CD4-positive, CD25-positive, alpha-beta regulatory T cell (primary cell): ENCODE results near the gene RPL10A. TPM values are rescaled to one million over a fixed set of nuclear protein-coding genes. Genes with fewer than 3 reads are reported as not detected.

Experiments used
- ATAC-seq, 2 donors: fragments of 150-1000 bp; cut with Tn5 transposase; one replicate each; pipeline ENCODE4 v1.10.0; 2021; ENCODE audit warnings: low read depth in 2 of 2, moderate number of reproducible peaks in 2 of 2, moderate library complexity in 1 of 2
- DNase-seq, 3 donors: peaks; one replicate each; pipeline versions ENCODE4 v3.0.0 to v3.0.0-alpha.2; 2012 to 2022; ENCODE audit warnings: mixed read lengths in 1 of 3
- H3K27ac ChIP-seq: one replicate; pipeline ENCODE4 v1.7.0; 2013; ENCODE audit warnings: mild to moderate bottlenecking, low read length; ENCODE audit not compliant: insufficient read depth, poor library complexity, severe bottlenecking
- H3K27me3 ChIP-seq: one replicate; pipeline ENCODE4 v1.7.0; 2013; ENCODE audit warnings: low read length; ENCODE audit not compliant: control insufficient read depth, insufficient read depth
- H3K36me3 ChIP-seq: one replicate; pipeline ENCODE4 v1.7.0; 2013; ENCODE audit warnings: mild to moderate bottlenecking, low read length, moderate library complexity; ENCODE audit not compliant: control insufficient read depth, insufficient read depth
- H3K4me1 ChIP-seq: 2 replicates; pipeline ENCODE4 v1.7.0; 2013; ENCODE audit warnings: mild to moderate bottlenecking, low read length; ENCODE audit not compliant: insufficient read depth, control insufficient read depth, poor library complexity, severe bottlenecking
- H3K4me3 ChIP-seq: one replicate; pipeline ENCODE4 v1.7.0; 2013; ENCODE audit warnings: low read depth, mild to moderate bottlenecking, low read length, moderate library complexity
- H3K9me3 ChIP-seq, 2 experiments: 1 replicate in 1 of 2; 2 replicates in 1 of 2; pipeline ENCODE4 v1.7.0; 2013; ENCODE audit warnings: low read length in 2 of 2, mild to moderate bottlenecking in 1 of 2, moderate library complexity in 1 of 2; ENCODE audit not compliant: control insufficient read depth in 2 of 2
- H3K27ac Mint-ChIP-seq, 3 donors: one replicate each; pipeline ENCODE4 v1.8.0; 2020 to 2022; ENCODE audit warnings: mild to moderate bottlenecking in 3 of 3, mixed read lengths in 3 of 3, moderate library complexity in 2 of 3
- H3K27me3 Mint-ChIP-seq: one replicate; pipeline ENCODE4 v1.8.0; 2022; ENCODE audit warnings: mild to moderate bottlenecking, mixed read lengths
- H3K36me3 Mint-ChIP-seq: one replicate; pipeline ENCODE4 v1.8.0; 2020; ENCODE audit warnings: mixed read lengths
- H3K4me1 Mint-ChIP-seq, 4 donors: one replicate each; pipeline ENCODE4 v1.8.0; 2020 to 2022; ENCODE audit warnings: mixed read lengths in 4 of 4, mild to moderate bottlenecking in 1 of 4
- H3K4me3 Mint-ChIP-seq, 4 donors: one replicate each; pipeline ENCODE4 v1.8.0; 2020 to 2022; ENCODE audit warnings: mild to moderate bottlenecking in 4 of 4, mixed read lengths in 4 of 4, moderate library complexity in 3 of 4
- H3K9me3 Mint-ChIP-seq, 7 donors: one replicate each; pipeline ENCODE4 v1.8.0; 2020 to 2022; ENCODE audit warnings: mixed read lengths in 7 of 7, mild to moderate bottlenecking in 3 of 7, moderate library complexity in 2 of 7
- polyA plus RNA-seq, 4 donors: library from polyadenylated mRNA; unstranded; fragments of 300-500 nt; fragmentation: Illumina TruSeq; gene quantifications; one replicate each; pipeline ENCODE4 v1.2.3, GENCODE V29; 2021
- total RNA-seq: library from RNA; stranded (reverse); gene quantifications from one replicate; pipeline ENCODE4 v1.2.3, GENCODE V29; 2022

Gene RPL10A
- total and polyA plus RNA-seq, 5 donors from 2014 or later = 848 to 1,343 (median 1,161) TPM

DNA sequence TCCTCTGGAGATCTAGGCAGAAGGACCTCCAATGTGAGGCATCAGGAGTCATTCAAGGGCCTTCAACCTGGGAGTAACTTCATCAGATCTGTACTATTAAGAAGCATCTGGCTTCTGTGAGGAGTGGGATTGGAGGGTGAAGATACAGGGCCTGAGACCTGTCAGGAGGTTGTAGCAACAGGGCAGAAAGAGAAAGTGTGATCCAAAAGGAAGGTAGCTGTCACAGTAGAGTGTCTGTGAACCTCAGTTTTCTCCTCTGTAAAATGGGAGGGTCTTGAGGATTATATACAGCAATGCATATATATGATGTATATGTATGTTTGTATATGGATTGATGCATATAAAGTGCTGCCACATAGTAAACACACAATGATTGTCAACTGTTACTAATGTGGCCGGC is 2.6 kb upstream of the RPL10A start:
- no peaks in the 10 kb centered on the region for H3K9me3 Mint-ChIP-seq
- no peak overlapping the region for H3K4me3 ChIP-seq
- ATAC-seq (no peak), DNase-seq (no peak)
- no peaks in the 10 kb centered on the region for H3K27me3 ChIP-seq
- peaks cover 3 to 32% (median 19%) of the 10 kb centered on the region in 4 donors for H3K4me1 Mint-ChIP-seq
- H3K4me1 ChIP-seq = peaks cover 20% of the 10 kb centered on the region
- H3K36me3 Mint-ChIP-seq = peaks cover 26% of the 10 kb centered on the region
- H3K27ac ChIP-seq = no peak overlapping the region
- H3K36me3 ChIP-seq = peaks cover 13% of the 10 kb centered on the region
- H3K27me3 Mint-ChIP-seq = no peaks in the 10 kb centered on the region
- H3K27ac Mint-ChIP-seq = peak overlapping the region in 1 of 3 donors; percentile 27
- peak overlapping the region in 2 of 4 donors; percentile 55 to 80 for H3K4me3 Mint-ChIP-seq
- H3K9me3 ChIP-seq = no peaks in the 10 kb centered on the region

DNA sequence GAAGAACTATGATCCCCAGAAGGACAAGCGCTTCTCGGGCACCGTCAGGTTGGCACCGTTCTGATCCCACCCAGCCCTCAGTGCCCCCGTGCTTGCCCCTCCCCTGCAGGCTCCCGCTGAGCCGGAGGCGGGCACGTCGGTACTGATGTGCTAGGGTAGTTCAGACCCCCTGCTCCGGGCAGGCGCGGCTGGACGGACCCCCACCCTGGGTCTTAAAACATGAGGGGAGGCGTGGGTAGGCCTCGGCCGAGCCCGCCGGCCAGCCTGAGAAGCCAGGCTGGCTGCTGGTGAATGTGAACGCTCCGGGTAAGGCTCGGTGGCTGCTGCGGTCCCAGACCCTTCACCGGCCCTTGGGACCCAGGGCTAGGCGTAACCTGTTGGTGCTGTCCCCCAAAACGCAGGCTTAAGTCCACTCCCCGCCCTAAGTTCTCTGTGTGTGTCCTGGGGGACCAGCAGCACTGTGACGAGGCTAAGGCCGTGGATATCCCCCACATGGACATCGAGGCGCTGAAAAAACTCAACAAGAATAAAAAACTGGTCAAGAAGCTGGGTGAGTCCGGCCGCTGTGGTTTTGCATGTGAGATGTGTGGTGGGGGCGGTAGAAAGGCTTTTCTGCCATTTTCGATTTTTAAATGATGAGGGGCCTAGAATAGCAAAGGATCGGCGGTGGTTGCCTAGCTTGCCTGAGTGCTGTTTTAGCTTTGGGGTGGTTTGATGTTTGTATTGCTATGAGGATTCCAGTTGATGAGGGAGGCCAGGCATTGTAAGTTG is 964 bp downstream of the RPL10A start:
- no peaks in the 10 kb centered on the region for H3K9me3 Mint-ChIP-seq
- DNase-seq (peak in 1 of 3 donors; percentile 25), ATAC-seq (no peak)
- peaks cover 5 to 52% (median 30%) of the 10 kb centered on the region in 4 donors for H3K4me1 Mint-ChIP-seq
- peak overlapping the region; percentile 94 to 99 (median 98) for H3K27ac Mint-ChIP-seq
- Histone ChIP-seq H3K4me1 (peaks cover 32% of the 10 kb centered on the region), H3K4me3 (peak overlapping the region; percentile 89), H3K9me3 (no peaks in the 10 kb centered on the region), H3K27ac (peak overlapping the region; percentile 85), H3K36me3 (peaks cover 33% of the 10 kb centered on the region), H3K27me3 (no peaks in the 10 kb centered on the region)
- peaks cover 19% of the 10 kb centered on the region for H3K36me3 Mint-ChIP-seq
- no peaks in the 10 kb centered on the region for H3K27me3 Mint-ChIP-seq
- H3K4me3 Mint-ChIP-seq = peak overlapping the region; percentile 97 to 98 (median 98)

GRCh38 chr6:35469751-35470662 is 1.8 kb downstream of the RPL10A start:
- no peaks in the 10 kb centered on the region for H3K9me3 Mint-ChIP-seq
- H3K27ac Mint-ChIP-seq = peak overlapping the region; percentile 94 to 99 (median 94)
- Histone ChIP-seq H3K27ac (peak overlapping the region; percentile 85), H3K4me3 (peak overlapping the region; percentile 89), H3K27me3 (no peaks in the 10 kb centered on the region), H3K36me3 (peaks cover 33% of the 10 kb centered on the region), H3K9me3 (no peaks in the 10 kb centered on the region), H3K4me1 (peaks cover 32% of the 10 kb centered on the region)
- DNase-seq (peak in 1 of 3 donors; percentile 18), ATAC-seq (no peak)
- H3K27me3 Mint-ChIP-seq = no peaks in the 10 kb centered on the region
- peak overlapping the region; percentile 97 to 98 (median 98) for H3K4me3 Mint-ChIP-seq
- peaks cover 19% of the 10 kb centered on the region for H3K36me3 Mint-ChIP-seq
- H3K4me1 Mint-ChIP-seq = peaks cover 5 to 52% (median 30%) of the 10 kb centered on the region in 4 donors

DNA sequence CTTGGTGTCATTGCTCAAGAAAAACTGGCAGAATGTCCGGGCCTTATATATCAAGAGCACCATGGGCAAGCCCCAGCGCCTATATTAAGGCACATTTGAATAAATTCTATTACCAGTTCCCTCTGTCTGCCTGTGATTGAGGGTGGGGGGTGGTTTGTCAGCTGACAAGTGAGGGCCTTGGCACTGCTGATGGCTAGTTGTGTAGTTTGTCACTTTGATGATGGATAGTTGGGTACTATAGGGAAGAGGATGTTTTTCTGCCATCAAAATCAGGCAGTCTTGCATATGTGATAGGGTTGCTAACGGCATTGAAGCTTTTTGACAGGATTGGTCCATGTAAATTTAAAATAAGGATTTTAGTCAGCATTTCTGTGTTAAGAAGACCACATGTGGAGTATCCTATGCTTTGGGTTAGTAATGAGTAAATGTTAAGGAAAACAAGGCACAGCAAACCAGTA is 2.5 kb downstream of the RPL10A start:
- H3K9me3 Mint-ChIP-seq = no peaks in the 10 kb centered on the region

DNA sequence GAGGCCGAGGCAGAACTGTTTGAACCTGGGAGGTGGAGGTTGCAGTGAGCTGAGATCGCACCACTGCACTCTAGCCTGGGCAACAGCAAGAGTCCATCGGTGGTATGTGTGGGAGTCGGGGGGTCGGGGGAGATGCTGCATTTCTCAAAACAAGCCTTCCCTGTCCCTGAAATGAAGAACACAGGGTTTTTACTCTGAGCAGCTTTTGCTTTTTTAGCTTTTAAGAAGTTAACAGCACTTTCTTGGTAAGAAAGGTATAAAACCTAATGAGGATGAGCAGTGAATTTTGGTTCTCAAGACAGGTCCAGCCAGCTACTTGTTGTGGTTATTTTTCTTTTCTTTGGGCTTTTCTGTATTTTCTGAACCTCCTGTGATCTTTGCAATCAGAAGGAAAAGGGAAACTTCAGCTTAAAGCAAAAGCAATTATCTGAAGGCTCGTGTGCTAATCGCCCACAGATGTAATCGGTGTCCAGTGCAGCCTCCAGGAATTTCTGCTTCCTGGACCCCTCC is 3.7 kb downstream of the RPL10A start:
- ATAC-seq = no peak
- Mint-ChIP-seq H3K27ac (peak overlapping the region in 1 of 3 donors; percentile 42), H3K9me3 (no peaks in the 10 kb centered on the region), H3K27me3 (no peaks in the 10 kb centered on the region), H3K4me1 (peaks cover 5 to 50% (median 29%) of the 10 kb centered on the region in 4 donors), H3K4me3 (peak overlapping the region in 2 of 4 donors; percentile 57 to 97), H3K36me3 (peaks cover 19% of the 10 kb centered on the region)
- H3K9me3 ChIP-seq = no peaks in the 10 kb centered on the region
- peaks cover 33% of the 10 kb centered on the region for H3K36me3 ChIP-seq
- peaks cover 32% of the 10 kb centered on the region for H3K4me1 ChIP-seq
- no peaks in the 10 kb centered on the region for H3K27me3 ChIP-seq
- no peak for DNase-seq
- H3K27ac ChIP-seq = peak overlapping the region; percentile 20
- H3K4me3 ChIP-seq = no peak overlapping the region

More for the DNA sequence above, 2.5 kb downstream of the RPL10A start:
- peak overlapping the region; percentile 21 for H3K4me3 ChIP-seq
- Mint-ChIP-seq H3K4me3 (peak overlapping the region; percentile 97 to 98 (median 98)), H3K27ac (peak overlapping the region; percentile 94 to 99 (median 94)), H3K27me3 (no peaks in the 10 kb centered on the region), H3K36me3 (peaks cover 19% of the 10 kb centered on the region), H3K4me1 (peaks cover 5 to 50% (median 29%) of the 10 kb centered on the region in 4 donors)
- peak overlapping the region; percentile 85 for H3K27ac ChIP-seq
- DNase-seq (no peak), ATAC-seq (no peak)
- peaks cover 32% of the 10 kb centered on the region for H3K4me1 ChIP-seq
- H3K9me3 ChIP-seq = no peaks in the 10 kb centered on the region
- H3K27me3 ChIP-seq = no peaks in the 10 kb centered on the region
- peaks cover 33% of the 10 kb centered on the region for H3K36me3 ChIP-seq

- DNase-seq = no peak
- Mint-ChIP-seq H3K27ac (no peak overlapping the region), H3K4me1 (peaks cover 5 to 36% (median 23%) of the 10 kb centered on the region in 4 donors), H3K27me3 (no peaks in the 10 kb centered on the region), H3K36me3 (peaks cover 19% of the 10 kb centered on the region), H3K4me3 (peak overlapping the region in 1 of 4 donors; percentile 51), H3K9me3 (no peaks in the 10 kb centered on the region)
- H3K27ac ChIP-seq = no peak overlapping the region
- no peak for ATAC-seq
- H3K9me3 ChIP-seq = no peaks in the 10 kb centered on the region
- H3K4me3 ChIP-seq = no peak overlapping the region
- H3K4me1 ChIP-seq = peaks cover 26% of the 10 kb centered on the region
- no peaks in the 10 kb centered on the region for H3K27me3 ChIP-seq
- H3K36me3 ChIP-seq = peaks cover 33% of the 10 kb centered on the region
These were observed 5.1 kb downstream of the RPL10A start for GRCh38 chr6:35473075-35473849.

DNA sequence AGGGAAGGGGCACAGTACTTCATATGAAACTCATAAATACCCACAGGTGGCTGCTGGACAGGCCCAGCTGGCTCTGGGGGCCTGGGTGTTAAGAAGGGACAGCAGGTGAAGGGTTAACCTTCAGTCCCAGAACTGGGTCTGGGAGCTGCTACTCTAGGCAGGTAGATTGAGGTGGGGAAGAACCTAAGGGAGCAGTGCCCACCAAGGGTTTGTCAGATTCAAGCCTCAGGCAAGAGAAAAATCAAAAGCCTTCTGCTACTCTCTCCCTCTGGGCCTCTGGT is 5.6 kb downstream of the RPL10A start:
- H3K4me1 Mint-ChIP-seq = peaks cover 5 to 35% (median 23%) of the 10 kb centered on the region in 4 donors
- Histone ChIP-seq H3K27ac (no peak overlapping the region), H3K4me3 (no peak overlapping the region), H3K27me3 (no peaks in the 10 kb centered on the region), H3K36me3 (peaks cover 33% of the 10 kb centered on the region), H3K9me3 (no peaks in the 10 kb centered on the region), H3K4me1 (peaks cover 26% of the 10 kb centered on the region)
- H3K9me3 Mint-ChIP-seq = no peaks in the 10 kb centered on the region
- no peak overlapping the region for H3K27ac Mint-ChIP-seq
- H3K27me3 Mint-ChIP-seq = no peaks in the 10 kb centered on the region
- peak overlapping the region in 1 of 4 donors; percentile 51 for H3K4me3 Mint-ChIP-seq
- ATAC-seq (no peak), DNase-seq (no peak)
- peaks cover 19% of the 10 kb centered on the region for H3K36me3 Mint-ChIP-seq
